NCI-H1694 treated with DMSO at 0.1 percent for 48 hours (cell line): Measurements from ENCODE around the gene C8B.
A peak's percentile ranks its signal among the peaks of the same experiment; 100 is the strongest.

Source experiments
- DNase-seq: peaks from one replicate; lab custom pipeline; 2025; lab: John Stamatoyannopoulos, UW

Gene C8B

GRCh38 chr1:56970280-56970679 is 4.5 kb upstream of the C8B start:
- DNase-seq, result no peak

DNA sequence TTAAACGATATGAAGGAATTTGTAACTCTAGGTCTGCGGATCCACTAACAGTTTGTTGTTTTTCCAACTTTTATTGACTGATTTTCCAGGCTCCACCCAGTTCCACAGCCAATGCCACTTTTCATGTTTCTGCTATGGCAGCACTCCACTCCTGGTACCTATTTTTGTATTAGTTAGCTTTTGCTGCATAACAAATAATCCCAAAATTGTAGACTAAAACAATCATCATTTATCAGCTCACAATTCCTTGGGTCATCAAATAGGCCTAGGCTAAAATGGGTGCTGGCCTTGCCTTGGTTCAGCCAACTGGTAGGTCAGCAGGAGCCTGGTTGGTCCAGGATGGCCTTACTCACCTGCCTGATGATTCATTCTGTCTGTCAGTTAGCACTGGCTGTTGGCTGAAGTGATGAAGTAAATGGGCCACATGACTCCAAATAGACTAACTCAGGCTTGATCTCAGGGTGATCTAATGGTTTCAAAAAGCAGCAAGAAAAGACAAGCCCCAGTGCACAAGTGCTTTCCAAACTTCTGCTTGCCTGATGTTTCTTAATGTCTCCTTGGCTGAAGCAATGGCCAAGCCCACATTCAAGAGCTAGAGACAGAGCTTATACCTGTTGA is 3.2 kb upstream of the C8B start:
- no peak for DNase-seq

- no peak for DNase-seq
Observed at GRCh38 chr1:56967900-56968832, 2.4 kb upstream of the C8B start.

DNA sequence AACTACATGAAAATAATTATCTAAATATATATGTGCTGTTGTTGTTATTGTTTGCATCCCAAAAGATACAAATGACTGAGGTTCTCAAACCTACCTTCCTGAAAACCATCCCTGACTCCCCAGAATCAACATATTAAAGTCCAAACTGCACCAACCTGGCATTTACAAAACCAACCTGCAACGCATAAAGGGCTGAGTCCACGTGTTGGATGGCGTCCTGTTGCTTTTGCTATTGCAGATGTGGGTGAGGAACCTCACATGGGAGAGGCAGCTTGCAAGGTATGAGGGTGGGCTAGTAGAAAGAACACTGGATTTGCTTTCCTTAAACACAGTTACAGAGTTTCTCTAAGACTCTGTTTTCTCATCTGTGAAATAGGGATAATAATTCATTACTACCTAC is 1.5 kb upstream of the C8B start:
- DNase-seq, result no peak

GRCh38 chr1:56966698-56966999 is 834 bp upstream of the C8B start:
- DNase-seq, result no peak

GRCh38 chr1:56965191-56965590 is 624 bp downstream of the C8B start:
- no peak for DNase-seq

GRCh38 chr1:56964349-56965017 is 1.3 kb downstream of the C8B start:
- no peak for DNase-seq

- DNase-seq, result no peak
Observed at GRCh38 chr1:56963667-56964066, 2.1 kb downstream of the C8B start.

DNA sequence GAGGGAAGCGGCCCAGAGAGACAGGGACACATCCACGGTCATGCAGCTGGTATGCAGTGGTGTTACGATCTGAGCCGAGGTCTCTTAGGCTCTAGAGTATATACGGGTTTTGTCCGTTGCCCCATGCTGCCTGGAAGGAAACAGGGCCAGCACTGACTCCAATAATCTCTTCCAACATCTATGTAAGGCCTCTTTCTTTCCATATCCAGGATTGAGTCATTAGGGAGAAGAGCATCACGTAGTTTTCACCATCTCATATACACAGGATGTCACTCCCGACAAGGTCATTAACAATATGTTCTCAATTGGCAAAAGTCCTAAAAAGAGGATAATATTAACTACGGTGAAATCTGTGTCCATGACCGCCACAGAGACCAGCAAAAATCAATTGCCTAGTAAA is 4.4 kb downstream of the C8B start:
- no peak for DNase-seq

GRCh38 chr1:56958526-56958925 is 7.3 kb downstream of the C8B start:
- DNase-seq, result no peak

DNA sequence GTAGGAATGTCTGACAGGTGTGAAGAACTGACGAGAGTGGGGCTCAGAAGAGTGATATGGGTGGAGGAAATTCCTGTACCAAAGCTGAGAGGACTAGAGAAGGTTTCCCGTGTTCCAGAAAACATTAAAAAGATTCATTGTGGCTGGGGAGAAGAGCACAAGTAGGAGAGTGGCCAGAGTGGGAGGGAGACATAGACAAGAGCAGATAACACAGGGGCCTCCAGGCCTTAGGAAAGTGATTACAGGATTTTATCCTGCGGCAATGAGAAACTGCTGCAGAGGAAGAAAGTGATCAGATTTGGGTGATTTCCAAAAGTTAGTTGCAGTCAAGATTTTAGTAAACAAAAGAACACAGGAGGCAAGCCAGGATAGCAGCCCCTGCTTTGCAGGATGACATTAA is 7.9 kb downstream of the C8B start:
- no peak for DNase-seq

GRCh38 chr1:56954664-56955063 is 11.2 kb downstream of the C8B start:
- no peak for DNase-seq

DNA sequence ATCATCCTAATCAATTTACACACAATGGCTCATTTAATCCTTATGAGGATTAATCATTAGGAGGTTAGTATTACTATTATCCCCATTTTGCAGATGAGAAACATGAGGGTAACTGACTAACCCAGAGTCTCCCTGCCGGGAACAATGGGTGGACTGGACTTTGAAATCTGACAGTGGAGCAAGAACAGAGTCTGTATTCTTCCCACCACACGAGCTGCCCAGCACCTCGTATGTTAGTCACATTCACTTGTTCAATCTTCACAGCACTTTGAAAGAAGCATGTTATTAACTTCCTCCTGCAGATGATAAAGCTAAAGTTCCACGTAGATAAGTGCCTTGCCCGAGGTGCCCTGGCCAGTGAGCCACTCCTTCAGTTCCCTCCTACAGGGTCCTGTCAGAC is 12.4 kb downstream of the C8B start:
- DNase-seq, result no peak

- DNase-seq, result no peak
Observed at GRCh38 chr1:56952501-56952900, 13.3 kb downstream of the C8B start.

DNA sequence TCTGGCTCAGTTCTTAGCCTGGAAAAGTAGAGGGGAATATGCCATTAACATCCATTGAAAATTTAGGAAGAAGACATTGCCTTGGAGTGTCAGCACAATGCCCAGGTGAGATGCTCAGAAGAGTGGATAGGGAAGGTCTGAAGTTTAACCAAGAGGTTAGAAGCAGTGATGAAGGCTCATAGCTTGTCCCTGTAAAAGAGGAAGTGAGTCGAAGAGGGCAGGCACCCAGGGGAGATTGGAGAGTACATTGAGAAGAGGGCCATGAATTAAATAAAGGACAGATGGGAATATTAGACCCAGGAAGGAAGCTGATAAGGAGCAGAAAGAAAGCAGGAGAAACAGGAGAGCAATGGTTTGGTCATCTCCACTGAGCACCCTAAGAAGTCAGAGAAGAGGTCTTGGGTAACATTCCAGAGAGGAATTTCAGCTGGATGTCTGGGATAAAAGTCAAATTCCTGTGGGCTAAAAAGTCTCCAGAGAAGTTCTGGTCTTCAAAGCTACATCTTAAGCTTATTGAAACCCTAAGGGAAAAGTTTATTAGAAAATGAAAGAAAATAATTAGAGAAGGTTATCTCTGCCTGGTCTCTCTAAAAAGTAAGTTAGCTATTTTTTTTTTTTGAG is 17.3 kb downstream of the C8B start:
- no peak for DNase-seq

- no peak for DNase-seq
Observed at GRCh38 chr1:56940039-56940438, 25.8 kb downstream of the C8B start.

DNA sequence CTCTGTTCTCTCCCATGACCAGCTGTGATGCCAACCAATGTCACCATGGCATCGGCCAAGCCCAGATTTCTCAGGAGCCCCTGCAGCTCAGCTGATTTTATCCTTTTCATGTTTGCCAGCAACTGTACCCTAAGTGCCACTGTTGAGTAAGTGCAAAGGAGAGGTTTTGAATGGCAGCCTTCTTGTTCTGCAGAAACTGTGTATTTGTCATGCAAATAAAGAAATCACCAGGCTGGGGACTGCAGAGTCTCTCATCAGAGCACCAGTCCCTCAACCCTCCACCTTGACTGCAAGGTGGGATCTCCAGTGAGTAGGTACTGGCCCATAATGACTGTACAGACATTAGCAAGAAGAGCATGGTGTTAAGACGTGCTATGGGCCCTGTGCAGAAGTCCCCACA is 26.6 kb downstream of the C8B start:
- no peak for DNase-seq

- peak; percentile 44 for DNase-seq
Observed at GRCh38 chr1:56938646-56939045, 27.2 kb downstream of the C8B start.

DNA sequence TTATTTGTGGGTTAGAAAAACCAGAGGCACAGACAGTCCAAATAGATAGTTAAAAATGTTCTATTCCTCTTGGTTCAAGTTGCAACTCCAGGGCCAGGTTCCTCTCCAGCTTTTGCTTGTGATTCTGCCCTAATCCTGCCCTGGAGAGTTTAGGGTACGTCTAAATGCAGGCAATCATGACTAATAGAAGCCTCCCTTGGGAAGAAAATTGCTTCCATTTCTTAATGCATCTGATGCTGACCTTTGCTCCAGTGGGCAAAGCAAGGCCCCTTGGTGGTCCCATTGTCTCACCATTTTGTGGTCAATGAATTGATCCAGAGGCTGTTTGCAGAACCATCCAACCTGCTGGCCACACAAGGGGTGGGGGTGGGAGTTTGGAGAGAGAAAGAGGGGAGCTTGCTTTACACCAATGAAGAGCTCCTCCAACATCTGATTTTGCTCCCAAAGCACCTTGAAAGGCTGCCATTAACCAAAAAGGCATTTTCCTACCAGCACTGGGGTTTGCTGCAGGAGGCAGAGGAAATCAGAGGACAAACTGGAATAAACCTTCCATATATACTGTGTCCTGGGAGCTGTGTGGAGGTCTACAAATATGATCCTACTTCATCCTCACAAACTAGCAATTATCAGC is 31.3 kb downstream of the C8B start:
- DNase-seq, result no peak

DNA sequence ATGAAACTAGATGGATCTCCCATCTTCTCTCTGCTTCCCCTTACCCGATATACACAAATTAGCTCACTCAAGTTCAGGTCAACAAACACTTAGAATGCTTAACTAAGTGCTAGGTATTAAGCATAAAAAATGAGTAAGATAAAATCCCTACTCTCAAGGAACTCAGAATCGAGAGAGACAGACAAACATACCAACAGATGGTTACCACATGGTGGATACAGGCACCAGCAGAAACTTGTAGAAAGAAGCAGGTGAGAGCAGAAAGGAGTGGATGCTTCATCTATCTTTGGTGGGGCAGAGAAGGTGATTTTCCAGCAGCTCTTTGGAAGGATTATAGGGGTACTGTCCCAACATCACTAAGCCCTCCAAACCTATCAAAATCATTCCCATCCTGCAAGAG is 32.2 kb downstream of the C8B start:
- DNase-seq, result no peak

DNA sequence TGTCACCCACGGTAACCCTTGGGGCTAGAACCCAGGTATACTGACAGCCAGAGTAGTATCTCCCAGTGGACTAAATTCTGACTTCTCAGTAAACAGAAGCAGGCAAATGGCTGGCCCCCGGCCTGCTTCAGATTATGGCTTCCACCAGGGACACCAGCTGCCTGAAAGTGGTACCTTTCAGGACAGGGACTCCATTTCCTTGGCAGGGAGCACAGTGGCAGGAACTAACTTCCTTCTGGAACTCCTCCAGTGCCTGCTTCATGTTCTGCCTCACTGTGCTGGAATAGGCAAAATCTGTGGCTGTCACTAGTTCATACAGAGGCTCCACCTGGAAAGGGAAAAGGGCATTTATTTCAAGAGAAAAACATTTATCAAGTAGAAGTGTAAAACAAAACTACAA is 32.7 kb downstream of the C8B start:
- no peak for DNase-seq

DNA sequence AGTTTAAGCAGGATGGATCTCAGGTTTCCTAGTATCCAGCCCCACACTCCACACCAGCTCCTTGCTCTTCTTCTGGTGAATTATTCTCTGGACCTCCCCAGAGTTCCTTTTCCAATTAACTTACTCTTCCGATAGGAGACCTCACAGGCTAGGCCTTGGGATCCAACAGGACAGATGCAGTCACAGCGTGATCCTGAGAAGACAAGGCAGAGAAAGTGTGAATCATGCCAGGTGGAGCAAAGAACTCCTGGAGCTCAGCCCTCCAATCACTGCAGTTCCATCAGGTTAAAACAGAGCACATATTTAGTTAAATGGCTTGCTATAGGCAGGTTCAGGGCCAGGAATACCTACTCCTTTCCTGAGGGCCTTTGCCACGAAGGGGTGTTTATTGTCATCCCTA is 34.1 kb downstream of the C8B start:
- DNase-seq, result no peak
